Stimulated activated CD8-positive, alpha-beta memory T cell treated with anti-CD3 and anti-CD28 coated beads, Interleukin-12 subunit alpha, Interleukin-12 subunit beta, amount 100 ng/mL, for 24 hours (primary cell): ENCODE data around the gene FTCD.
"Not testable (repeated sequence)": the region's sequence is repeated elsewhere in the genome, so short reads cannot be mapped to it uniquely, and the experiment has no call there.

Experiments used
- DNase-seq: peaks from one replicate; pipeline ENCODE4 v3.0.0-alpha.2; 2020; ENCODE audit errors: extremely low read depth

Gene FTCD

GRCh38 chr21:46111857-46112724 lies 43.3 kb downstream of the FTCD start:
- DNase-seq = no peak

GRCh38 chr21:46111193-46111571 lies 44.2 kb downstream of the FTCD start:
- no peak for DNase-seq

- DNase-seq = no peak
Observed at GRCh38 chr21:46110499-46111192, 44.7 kb downstream of the FTCD start.

GRCh38 chr21:46109313-46110221 lies 45.8 kb downstream of the FTCD start:
- no peak for DNase-seq

- DNase-seq = no peak
Observed at GRCh38 chr21:46108827-46109312, 46.5 kb downstream of the FTCD start.

- DNase-seq = not testable (repeated sequence)
Observed at GRCh38 chr21:46107376-46107775, 48.0 kb downstream of the FTCD start.

- DNase-seq = no peak
Observed at GRCh38 chr21:46104104-46104503, 51.3 kb downstream of the FTCD start.

GRCh38 chr21:46100906-46101305 lies 54.5 kb downstream of the FTCD start:
- no peak for DNase-seq

GRCh38 chr21:46100426-46100825 lies 55.0 kb downstream of the FTCD start:
- no peak for DNase-seq

GRCh38 chr21:46100020-46100419 lies 55.4 kb downstream of the FTCD start:
- DNase-seq = no peak

GRCh38 chr21:46099476-46099875 lies 55.9 kb downstream of the FTCD start:
- DNase-seq = no peak

GRCh38 chr21:46098303-46099141 lies 56.9 kb downstream of the FTCD start:
- DNase-seq = no peak

- no peak for DNase-seq
Observed at GRCh38 chr21:46097336-46098293, 57.8 kb downstream of the FTCD start, which contains the start of gene COL6A2. TSS of gene COL6A2 (plus strand) at chr21:46098112.

- DNase-seq = no peak
Observed at GRCh38 chr21:46096596-46097335, 58.6 kb downstream of the FTCD start.

GRCh38 chr21:46095814-46096595 lies 59.4 kb downstream of the FTCD start:
- no peak for DNase-seq

- no peak for DNase-seq
Observed at GRCh38 chr21:46095083-46095719, 60.2 kb downstream of the FTCD start.

- no peak for DNase-seq
Observed at GRCh38 chr21:46094401-46095082, 60.8 kb downstream of the FTCD start.
